Measurements from ENCODE around the gene DEFB113. TPM values are rescaled to one million over a fixed set of nuclear protein-coding genes. Genes with fewer than 3 reads are reported as not detected.
"Not testable (repeated sequence)": the region's sequence is repeated elsewhere in the genome, so short reads cannot be mapped to it uniquely, and the experiment has no call there.

Gene DEFB113
- polyA plus RNA-seq (ENCODE audit: insufficient read length in 10 of 10) = not detected
- long read RNA-seq, donor 1 = 0 reads
- long read RNA-seq, donor 2 = 0 reads
- long read RNA-seq, donor 3 = 0 reads
- long read RNA-seq, donor 4 = 0 reads
- long read RNA-seq, donor 5 = 0 reads
- long read RNA-seq, donor 6 = 0 reads
- long read RNA-seq, donor 7 = 0 reads
- long read RNA-seq, donor 8 = 0 reads
- long read RNA-seq, donor 9 = 0 reads

- no peak for DNase-seq
Measured at GRCh38 chr6:49969605-49970004, at the start of gene DEFB113. DEFB113 (minus strand) TSS chr6:49969625; CDS start chr6:49969625, 0 bp downstream.

GRCh38 chr6:50007819-50008218, 38.4 kb upstream of the DEFB113 start:
- DNase-seq = peak in 1 of 3 donors; percentile 1

- no peak for DNase-seq
Measured at GRCh38 chr6:50003139-50003538, 33.7 kb upstream of the DEFB113 start.

GRCh38 chr6:49995278-49995677, 25.9 kb upstream of the DEFB113 start:
- DNase-seq = no peak

- no peak for DNase-seq
Measured at GRCh38 chr6:49988900-49989299, 19.5 kb upstream of the DEFB113 start.

GRCh38 chr6:49987749-49988148, 18.3 kb upstream of the DEFB113 start:
- DNase-seq = no peak

- no peak for DNase-seq
Measured at GRCh38 chr6:49986551-49986950, 17.1 kb upstream of the DEFB113 start.

GRCh38 chr6:49982046-49982445, 12.6 kb upstream of the DEFB113 start:
- no peak for DNase-seq

GRCh38 chr6:49980898-49981297, 11.5 kb upstream of the DEFB113 start:
- peak in 1 of 3 donors; percentile 5 for DNase-seq

- DNase-seq = no peak
Measured at GRCh38 chr6:49979584-49979983, 10.2 kb upstream of the DEFB113 start.

- peak in 1 of 3 donors; percentile 13 for DNase-seq
Measured at GRCh38 chr6:49978332-49979226, 9.2 kb upstream of the DEFB113 start.

- no peak for DNase-seq
Measured at GRCh38 chr6:49966823-49967222, 2.6 kb downstream of the DEFB113 start.

- DNase-seq = no peak
Measured at GRCh38 chr6:49966334-49966733, 3.1 kb downstream of the DEFB113 start.

GRCh38 chr6:49964064-49964463, 5.4 kb downstream of the DEFB113 start, which contains the start of gene DEFB114:
DEFB114 (minus strand) TSS chr6:49964164; CDS start chr6:49964105, 59 bp downstream.
- DNase-seq = no peak

- DNase-seq = no peak
Measured at GRCh38 chr6:49958180-49958579, 11.2 kb downstream of the DEFB113 start.

- no peak for DNase-seq
Measured at GRCh38 chr6:49955847-49956246, 13.6 kb downstream of the DEFB113 start.

- DNase-seq = no peak
Measured at GRCh38 chr6:49951926-49952325, 17.5 kb downstream of the DEFB113 start.

GRCh38 chr6:49950415-49950751, 19.0 kb downstream of the DEFB113 start:
- no peak for DNase-seq

- DNase-seq = no peak
Measured at GRCh38 chr6:49949062-49949461, 20.4 kb downstream of the DEFB113 start.

- no peak for DNase-seq
Measured at GRCh38 chr6:49946835-49947234, 22.6 kb downstream of the DEFB113 start.

- DNase-seq = not testable (repeated sequence)
Measured at GRCh38 chr6:49944068-49944467, 25.4 kb downstream of the DEFB113 start.

GRCh38 chr6:49939993-49940498, 29.4 kb downstream of the DEFB113 start:
- no peak for DNase-seq

GRCh38 chr6:49937811-49938210, 31.6 kb downstream of the DEFB113 start:
- DNase-seq = no peak

Data from muscle of back (tissue), 13 donors.